GM23338 (cell line): ENCODE measurements around the gene GPRIN1. TPM values are rescaled to one million over a fixed set of nuclear protein-coding genes. Genes with fewer than 3 reads are reported as not detected.

Experiments used
- ATAC-seq: fragments of 200-7000 bp; cut with Tn5 transposase; 3 replicates; pipeline ENCODE4 v1.9.1; 2020
- DNase-seq: peaks from one replicate; pipeline ENCODE4 v3.0.0-alpha.2; 2015; ENCODE audit warnings: low spot score
- H2AFZ ChIP-seq: fragments of 200-600 bp; sonication (generic); 2 replicates; pipeline ENCODE4 v1.8.0; 2016; ENCODE audit warnings: antibody characterized with exemption, mild to moderate bottlenecking, moderate library complexity
- H3F3A ChIP-seq: fragments of 200-600 bp; sonication (generic); replicated peaks from 2 replicates; pipeline ENCODE4 v1.8.0; 2017; ENCODE audit warnings: antibody characterized with exemption, mixed run types, low read depth
- H3K27ac ChIP-seq: fragments of 200-600 bp; sonication (generic); 2 replicates; pipeline ENCODE4 v1.6.1; 2016; ENCODE audit warnings: low read depth
- H3K27me3 ChIP-seq: fragments of 200-600 bp; sonication (generic); 2 replicates; pipeline ENCODE4 v1.8.0; 2016; ENCODE audit warnings: mild to moderate bottlenecking, mixed run types, moderate library complexity; ENCODE audit not compliant: insufficient read depth
- H3K36me3 ChIP-seq: fragments of 200-600 bp; sonication (generic); 2 replicates; pipeline ENCODE4 v1.8.0; 2016; ENCODE audit warnings: mild to moderate bottlenecking; ENCODE audit not compliant: insufficient read depth
- H3K4me1 ChIP-seq: fragments of 200-600 bp; sonication (generic); 2 replicates; pipeline ENCODE4 v1.8.0; 2016; ENCODE audit warnings: mild to moderate bottlenecking, moderate library complexity; ENCODE audit not compliant: insufficient read depth
- H3K4me2 ChIP-seq: fragments of 200-600 bp; sonication (generic); 2 replicates; pipeline ENCODE4 v1.7.1; 2017; ENCODE audit warnings: mixed run types
- H3K4me3 ChIP-seq: fragments of 200-600 bp; sonication (generic); 2 replicates; pipeline ENCODE4 v1.6.1; 2016; ENCODE audit warnings: mixed run types
- H3K79me2 ChIP-seq: fragments of 200-600 bp; sonication (generic); replicated peaks from 2 replicates; pipeline ENCODE4 v1.8.0; 2017; ENCODE audit warnings: mild to moderate bottlenecking; ENCODE audit not compliant: insufficient read depth
- H3K9me2 ChIP-seq: fragments of 200-600 bp; sonication (generic); 2 replicates; pipeline ENCODE4 v1.8.0; 2017; ENCODE audit not compliant: insufficient read depth
- H4K20me1 ChIP-seq: fragments of 200-600 bp; sonication (generic); replicated peaks from 2 replicates; pipeline ENCODE4 v1.8.0; 2017; ENCODE audit warnings: mild to moderate bottlenecking; ENCODE audit not compliant: insufficient read depth
- H3K27ac Mint-ChIP-seq: 2 replicates; pipeline ENCODE4 v1.8.0; 2020; ENCODE audit warnings: inconsistent platforms, mild to moderate bottlenecking, moderate library complexity, mixed read lengths
- H3K27me3 Mint-ChIP-seq: 3 replicates; pipeline ENCODE4 v1.8.0; 2022; ENCODE audit warnings: low read depth, mild to moderate bottlenecking, moderate library complexity, mixed read lengths, inconsistent platforms; ENCODE audit not compliant: insufficient read depth, poor library complexity
- H3K36me3 Mint-ChIP-seq: 3 replicates; pipeline ENCODE4 v1.8.0; 2021; ENCODE audit warnings: low read depth, mild to moderate bottlenecking, inconsistent platforms, moderate library complexity, mixed read lengths
- H3K4me1 Mint-ChIP-seq: 3 replicates; pipeline ENCODE4 v1.8.0; 2020; ENCODE audit warnings: mild to moderate bottlenecking, inconsistent platforms, mixed read lengths
- H3K4me3 Mint-ChIP-seq: 3 replicates; pipeline ENCODE4 v1.8.0; 2021; ENCODE audit warnings: moderate library complexity, mild to moderate bottlenecking, inconsistent platforms, mixed read lengths
- H3K9me3 Mint-ChIP-seq: 3 replicates; pipeline ENCODE4 v1.8.0; 2020; ENCODE audit warnings: moderate library complexity, mild to moderate bottlenecking, inconsistent platforms, mixed read lengths
- CREB1 ChIP-seq: fragments of 250-450 bp; sonication (Bioruptor Pico); IDR thresholded peaks from 2 replicates; pipeline ENCODE4 v1.5.0; 2020; ENCODE audit warnings: low read depth, mild to moderate bottlenecking, moderate library complexity
- CTCF ChIP-seq, 2 experiments: fragments of 200-600 bp in 1 of 2; sonication (generic) in 1 of 2; conservative IDR thresholded peaks; 2 replicates each; pipeline versions ENCODE4 v1.5.1 to v1.6.1; 2016 to 2017; ENCODE audit warnings: antibody characterized with exemption in 2 of 2, low read depth in 2 of 2, mild to moderate bottlenecking in 2 of 2, moderate library complexity in 1 of 2
- EZH2phosphoT487 ChIP-seq: fragments of 200-600 bp; sonication (generic); IDR thresholded peaks from one replicate; pipeline ENCODE4 v1.8.1; 2018; ENCODE audit warnings: antibody characterized with exemption; ENCODE audit not compliant: unreplicated experiment
- JUNB ChIP-seq: IDR thresholded peaks from one replicate; pipeline ENCODE4 v1.6.1; 2016; ENCODE audit warnings: antibody characterized with exemption; ENCODE audit not compliant: unreplicated experiment
- NANOG ChIP-seq: IDR thresholded peaks from 2 replicates; pipeline ENCODE4 v1.6.1; 2016; ENCODE audit warnings: antibody characterized with exemption, borderline replicate concordance
- POLR2AphosphoS5 ChIP-seq: IDR thresholded peaks from 2 replicates; pipeline ENCODE4 v1.6.1; 2016; ENCODE audit warnings: antibody characterized with exemption, low read depth
- REST ChIP-seq: IDR thresholded peaks from one replicate; pipeline ENCODE4 v1.6.1; 2018; ENCODE audit warnings: antibody characterized with exemption; ENCODE audit not compliant: unreplicated experiment
- STAT1 ChIP-seq: IDR thresholded peaks from one replicate; pipeline ENCODE4 v1.6.1; 2016; ENCODE audit warnings: antibody characterized with exemption; ENCODE audit not compliant: unreplicated experiment
- ZNF114 ChIP-seq: fragments of 250-450 bp; sonication (Bioruptor Pico); IDR thresholded peaks from 2 replicates; pipeline ENCODE4 v1.5.0; 2020; ENCODE audit warnings: mild to moderate bottlenecking, moderate library complexity
- ZNF331 ChIP-seq: fragments of 250-450 bp; sonication (Bioruptor Pico); IDR thresholded peaks from 2 replicates; pipeline ENCODE4 v1.5.0; 2020; ENCODE audit warnings: low read depth, mild to moderate bottlenecking, moderate library complexity
- ZNF462 ChIP-seq: fragments of 250-450 bp; sonication (Bioruptor Pico); IDR thresholded peaks from 2 replicates; pipeline ENCODE4 v1.5.0; 2020; ENCODE audit warnings: mild to moderate bottlenecking, moderate library complexity
- polyA plus RNA-seq: library from polyadenylated mRNA; unstranded; fragments of >200 nt; fragmentation: Nextera tagmentation; extraction: Ambion mirVana; gene quantifications from 2 replicates; pipeline ENCODE4 v1.2.1, GENCODE V29; 2016
- total RNA-seq: library from RNA; depleted of rRNA; stranded (reverse); fragments of >200 nt; shearing (Covaris generic); gene quantifications from 2 replicates; pipeline ENCODE4 v1.2.3, GENCODE V29; 2014

The GPRIN1 gene
- total and polyA plus RNA-seq, 2 experiments from 2014 or later: 3.8 to 14.6 TPM

GRCh38 chr5:176654856-176655255 is 44.9 kb upstream of the GPRIN1 start:
- Histone ChIP-seq H3K9me2 (no peaks in the 10 kb centered on the region; the same call in 1 of the 2 replicates), H4K20me1 (no peaks in the 10 kb centered on the region)
- no peaks in the 10 kb centered on the region for H3K9me3 Mint-ChIP-seq

More at GRCh38 chr5:176654856-176655255, 44.9 kb upstream of the GPRIN1 start:
- Mint-ChIP-seq H3K4me3 (no peak overlapping the region), H3K27ac (no peak overlapping the region), H3K36me3 (peaks cover 8% of the 10 kb centered on the region; the same call in 2 of the 3 replicates), H3K27me3 (peaks cover 6% of the 10 kb centered on the region), H3K4me1 (peaks cover 24% of the 10 kb centered on the region)
- no peak for DNase-seq
- Histone ChIP-seq H3K27me3 (no peaks in the 10 kb centered on the region), H3F3A (0 out of 2 replicates have a peak, but pooled peaks cover 6% of the 10 kb centered on the region), H2AFZ (no peak overlapping the region), H3K4me2 (no peak overlapping the region), H3K27ac (no peak overlapping the region), H3K4me1 (peaks cover 4% of the 10 kb centered on the region; the same call in 1 of the 2 replicates), H3K79me2 (peaks cover 18% of the 10 kb centered on the region), H3K36me3 (no peaks in the 10 kb centered on the region), H3K4me3 (no peak overlapping the region)
- ATAC-seq: no peak
- TF ChIP-seq CREB1 (CRISPR knock-in tag) (no peak), EZH2phosphoT487 (no peak), POLR2AphosphoS5 (no peak), ZNF331 (no peak), JUNB (no peak), CTCF (conservative IDR thresholded peaks at IDR 0.05; ENCODE audit: low read depth in 2 of 2) (no peak), ZNF462 (CRISPR knock-in tag) (no peak), NANOG (no peak), STAT1 (no peak), ZNF114 (CRISPR knock-in tag) (no peak), REST (no peak)
